Measurements from ENCODE around the gene CARD19. TPM values are rescaled to one million over a fixed set of nuclear protein-coding genes. Genes with fewer than 3 reads are reported as not detected.
"Not testable (repeated sequence)": the region's sequence is repeated elsewhere in the genome, so short reads cannot be mapped to it uniquely, and the experiment has no call there.

The CARD19 gene
- total RNA-seq, 1 experiment from 2014 or later = 92.5 TPM

DNA sequence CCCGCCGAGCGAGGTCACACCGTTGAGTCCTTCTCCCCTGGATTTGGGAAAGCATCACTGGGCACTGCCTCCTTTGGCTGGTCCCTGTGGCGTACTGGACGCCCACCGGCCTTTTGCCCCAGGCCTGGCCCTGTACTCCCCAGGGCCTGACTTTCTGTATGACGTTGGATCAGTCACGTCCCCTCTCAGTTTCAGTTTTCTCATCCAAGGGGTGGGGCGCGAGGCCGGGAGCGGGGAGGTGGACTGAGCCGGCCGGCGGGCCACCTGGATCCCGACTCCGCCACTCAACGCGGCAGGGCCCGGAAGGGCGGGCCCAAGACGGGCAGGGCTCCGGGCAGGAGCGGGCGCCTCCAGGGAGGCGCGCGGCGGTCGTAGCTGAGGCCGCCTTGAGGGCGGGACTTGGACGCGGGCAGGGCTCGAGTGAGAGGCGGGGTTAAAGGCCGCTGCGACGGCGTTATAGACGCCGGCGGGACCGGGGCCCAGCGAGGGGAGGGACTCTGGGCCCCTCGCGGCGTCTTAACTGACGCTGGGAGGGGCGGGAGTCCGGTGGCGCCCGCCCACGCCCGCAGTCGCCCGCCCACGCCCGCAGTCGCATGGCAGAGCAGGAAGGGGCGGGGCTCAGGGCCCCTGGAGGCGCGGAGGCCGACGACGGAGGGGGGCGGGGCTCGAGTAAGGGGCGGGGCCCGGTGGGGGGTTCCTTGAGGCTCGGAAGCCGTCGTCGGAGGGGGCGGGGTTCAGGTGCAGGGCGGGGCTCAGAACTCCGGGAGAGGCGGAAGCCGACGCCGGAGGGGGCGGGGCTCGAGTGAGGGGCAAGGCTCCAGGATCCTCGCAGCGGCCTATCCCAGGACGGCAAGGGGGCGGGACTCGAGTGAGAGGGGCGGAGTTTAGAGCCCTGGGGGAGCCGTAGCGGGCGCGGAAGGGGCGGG lies 549 bp upstream of the CARD19 start:
- peak; percentile 98 for DNase-seq (ENCODE audit: low read depth)
- in situ Hi-C loops (cut with HindIII; ENCODE audit: low pct_unique_long_range_greater_than_20kb, low sequenced_read_pairs) = no loop called here

DNA sequence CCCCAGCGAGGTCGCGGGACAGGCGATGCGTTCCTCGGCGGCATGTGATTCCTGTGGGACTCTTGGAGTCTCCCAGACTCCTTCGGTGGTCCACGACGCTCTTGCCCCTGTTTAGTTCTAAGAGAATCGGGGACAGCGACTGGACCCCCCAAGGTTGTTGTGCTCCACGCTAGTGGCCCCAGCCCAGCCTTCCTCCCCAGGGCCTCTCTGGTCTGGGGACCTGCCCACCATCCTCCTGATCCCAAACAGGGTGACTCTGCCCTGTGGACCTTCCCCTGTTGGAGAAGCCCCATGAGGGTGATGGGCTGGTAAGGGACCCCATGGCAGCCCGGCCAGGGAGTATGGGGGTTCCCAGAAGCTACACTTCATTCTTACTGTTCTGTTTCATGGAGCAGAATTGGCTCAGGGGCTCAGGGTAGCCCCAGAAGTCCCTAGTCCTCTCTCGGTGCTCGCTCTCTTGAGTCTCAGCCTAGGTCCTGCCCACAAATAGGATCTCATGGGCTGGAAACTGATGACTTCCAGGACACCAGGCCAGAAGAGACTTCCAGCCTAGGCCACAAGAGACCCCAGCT lies 880 bp downstream of the CARD19 start:
- DNase-seq (ENCODE audit: low read depth) = no peak
- in situ Hi-C loops (cut with HindIII; ENCODE audit: low pct_unique_long_range_greater_than_20kb, low sequenced_read_pairs) = no loop called here

DNA sequence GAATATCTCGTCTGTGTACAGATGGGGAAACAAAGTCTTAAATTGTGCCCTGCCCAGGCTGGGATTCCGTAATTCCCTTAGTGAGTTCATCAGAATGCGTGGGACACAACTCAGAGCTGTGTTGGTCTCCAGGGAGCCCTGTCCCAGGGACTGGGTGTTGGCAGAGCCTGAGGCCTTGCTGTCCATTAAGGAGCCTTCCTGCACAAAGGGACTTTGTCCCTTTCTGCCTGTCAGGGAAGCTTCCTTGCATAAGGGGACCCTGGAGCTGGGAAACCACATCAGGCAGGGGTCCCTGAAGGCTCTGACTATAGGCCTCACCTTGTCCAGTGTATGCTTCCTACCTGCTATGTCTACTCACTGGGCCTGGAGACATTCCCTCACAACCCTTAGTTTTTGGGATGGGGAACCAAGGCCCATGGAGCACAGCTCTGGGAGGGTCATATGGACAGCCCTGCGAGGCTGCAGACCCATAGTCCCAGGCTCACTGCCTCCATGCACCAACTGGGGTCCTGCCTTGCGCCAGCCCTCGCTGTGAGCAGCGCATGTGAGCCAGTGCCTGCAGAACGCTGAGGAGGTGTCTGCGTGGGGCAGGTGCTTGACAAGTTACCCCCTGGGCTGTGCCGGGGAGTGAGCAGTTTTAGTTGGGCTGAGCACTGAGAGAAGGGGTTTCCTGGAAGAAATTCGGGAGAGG lies 1.6 kb downstream of the CARD19 start:
- no peak for DNase-seq (ENCODE audit: low read depth)
- in situ Hi-C loops (cut with HindIII; ENCODE audit: low pct_unique_long_range_greater_than_20kb, low sequenced_read_pairs) = no loop called here

DNA sequence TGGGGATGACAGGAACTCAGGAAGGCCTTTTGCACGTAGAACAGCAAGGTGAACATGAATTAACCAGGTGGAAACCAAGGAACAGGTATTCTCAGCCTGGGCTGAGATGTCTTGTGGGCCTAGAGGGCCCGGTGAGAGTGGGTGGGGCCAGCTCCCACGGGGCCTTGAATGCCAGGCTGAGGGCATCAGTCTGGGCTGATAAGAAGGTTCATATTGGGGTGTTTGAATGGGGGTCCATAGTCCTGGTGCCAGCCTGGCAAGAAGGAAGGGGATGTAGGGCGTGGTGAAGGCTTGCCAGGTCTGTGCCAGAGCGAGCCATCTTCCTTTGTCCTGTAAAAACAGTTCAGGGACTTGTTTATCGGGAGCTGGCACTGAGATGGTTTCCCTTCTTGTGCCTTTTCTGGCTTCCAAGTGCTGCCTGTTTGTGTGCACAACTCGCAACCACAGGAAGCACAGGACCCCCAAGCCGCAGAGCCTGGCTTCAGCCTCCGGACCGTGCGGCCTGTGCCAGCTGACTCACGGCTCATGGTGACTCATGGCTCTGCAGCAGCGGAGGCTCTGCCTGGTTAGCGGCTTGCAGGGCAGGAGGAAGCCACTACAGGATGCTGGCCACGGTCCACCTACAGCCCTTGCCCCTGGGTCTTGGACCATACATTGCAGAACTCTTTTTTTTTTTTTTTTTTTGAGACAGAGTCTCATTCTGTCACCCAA lies 2.4 kb downstream of the CARD19 start:
- in situ Hi-C loops (cut with HindIII; ENCODE audit: low pct_unique_long_range_greater_than_20kb, low sequenced_read_pairs) = no loop called here
- DNase-seq (ENCODE audit: low read depth) = peak; percentile 83

DNA sequence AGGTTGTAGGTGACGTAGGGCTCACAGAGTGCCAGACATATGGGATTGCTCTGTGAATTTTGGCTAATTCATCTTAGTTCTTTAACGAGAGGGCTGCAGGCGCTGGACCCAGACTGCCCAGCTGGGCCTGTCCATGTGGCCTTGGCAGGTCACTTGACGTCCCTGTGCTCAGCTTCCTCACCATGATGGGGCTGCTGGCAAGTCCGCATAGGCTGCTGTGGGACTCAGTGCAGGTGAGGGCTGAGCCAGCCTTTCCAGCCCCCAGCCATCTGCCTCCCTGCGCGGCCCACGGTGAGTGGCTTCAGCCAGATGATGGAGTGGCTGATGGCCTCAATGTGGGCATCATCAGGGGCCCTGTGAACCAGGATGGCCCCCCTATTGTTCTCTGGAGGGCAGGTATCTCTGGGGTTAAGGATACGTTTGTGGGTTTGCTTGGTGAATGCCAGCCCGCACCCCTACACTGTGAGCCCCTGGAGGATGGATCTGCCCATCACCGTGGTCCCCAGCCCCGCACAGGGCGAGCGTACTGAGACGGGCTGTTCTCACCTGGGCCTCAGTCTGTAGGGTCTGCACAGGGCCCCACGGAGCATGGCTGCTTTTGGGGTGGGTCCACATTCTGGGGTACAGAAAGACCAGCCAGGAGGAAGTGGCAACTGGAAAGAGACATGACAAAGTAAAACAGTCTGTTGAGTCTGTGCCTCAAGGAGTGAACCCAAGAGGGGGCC lies 3.7 kb downstream of the CARD19 start:
- no peak for DNase-seq (ENCODE audit: low read depth)
- in situ Hi-C loops (cut with HindIII; ENCODE audit: low pct_unique_long_range_greater_than_20kb, low sequenced_read_pairs) = no loop called here

DNA sequence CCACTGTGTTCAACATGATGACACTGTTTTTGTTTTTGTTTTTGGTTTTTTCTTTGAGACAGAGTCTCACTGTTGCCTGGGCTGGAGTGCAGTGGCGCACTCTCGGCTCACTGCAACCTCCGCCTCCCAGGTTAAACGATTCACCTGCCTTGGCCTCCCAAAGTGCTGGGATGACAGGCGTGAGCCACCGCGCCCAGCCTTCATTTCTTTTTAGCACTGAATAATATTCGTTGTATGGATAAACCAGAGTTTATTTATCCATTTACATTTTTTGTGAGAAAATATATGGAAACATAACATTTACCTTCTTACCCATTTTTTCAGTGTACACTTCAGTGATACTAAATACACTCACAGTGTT lies 4.2 kb downstream of the CARD19 start:
- DNase-seq (ENCODE audit: low read depth) = no peak
- in situ Hi-C loops (cut with HindIII; ENCODE audit: low pct_unique_long_range_greater_than_20kb, low sequenced_read_pairs) = no loop called here

DNA sequence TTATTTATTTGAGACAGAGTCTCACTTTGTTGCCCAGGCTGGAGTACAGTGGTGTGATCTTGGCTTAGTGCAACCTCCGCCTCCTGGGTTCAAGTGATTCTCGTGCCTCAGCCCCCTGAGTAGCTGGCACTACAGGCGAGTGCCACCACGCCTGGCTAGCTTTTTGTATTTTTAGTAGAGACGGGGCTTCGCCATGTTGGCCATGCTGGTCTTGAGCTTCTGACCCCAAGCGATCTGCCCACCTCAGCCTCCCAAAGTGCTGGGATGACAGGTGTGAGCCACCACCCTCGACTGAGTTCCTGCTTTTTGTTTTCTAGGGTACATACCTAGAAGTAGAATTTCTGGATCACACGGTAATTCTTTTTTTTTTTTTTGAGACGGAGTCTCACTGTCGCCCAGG lies 5.1 kb downstream of the CARD19 start:
- in situ Hi-C loops (cut with HindIII; ENCODE audit: low pct_unique_long_range_greater_than_20kb, low sequenced_read_pairs); DNase-seq (ENCODE audit: low read depth): not testable (repeated sequence)

DNA sequence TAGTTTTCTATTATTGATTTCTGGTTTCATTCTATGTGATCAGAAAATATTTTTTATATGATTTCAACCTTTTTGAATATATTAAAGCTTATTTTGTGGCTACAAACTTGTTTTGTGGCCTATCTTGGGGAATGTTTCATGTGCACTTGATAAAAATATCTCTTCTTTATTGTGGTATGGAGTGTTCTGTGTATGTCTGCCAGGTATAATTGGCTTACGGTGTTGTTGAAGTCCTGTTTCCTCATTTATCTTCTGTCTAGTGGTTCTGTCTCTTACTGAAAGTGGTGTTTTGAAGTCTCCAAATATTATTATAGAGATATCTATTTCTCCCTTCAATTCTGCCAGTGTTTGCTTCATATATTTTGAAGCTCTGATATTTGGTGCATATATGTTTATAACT lies 9.6 kb downstream of the CARD19 start:
- in situ Hi-C loops (cut with HindIII; ENCODE audit: low pct_unique_long_range_greater_than_20kb, low sequenced_read_pairs) = no loop called here
- no peak for DNase-seq (ENCODE audit: low read depth)

DNA sequence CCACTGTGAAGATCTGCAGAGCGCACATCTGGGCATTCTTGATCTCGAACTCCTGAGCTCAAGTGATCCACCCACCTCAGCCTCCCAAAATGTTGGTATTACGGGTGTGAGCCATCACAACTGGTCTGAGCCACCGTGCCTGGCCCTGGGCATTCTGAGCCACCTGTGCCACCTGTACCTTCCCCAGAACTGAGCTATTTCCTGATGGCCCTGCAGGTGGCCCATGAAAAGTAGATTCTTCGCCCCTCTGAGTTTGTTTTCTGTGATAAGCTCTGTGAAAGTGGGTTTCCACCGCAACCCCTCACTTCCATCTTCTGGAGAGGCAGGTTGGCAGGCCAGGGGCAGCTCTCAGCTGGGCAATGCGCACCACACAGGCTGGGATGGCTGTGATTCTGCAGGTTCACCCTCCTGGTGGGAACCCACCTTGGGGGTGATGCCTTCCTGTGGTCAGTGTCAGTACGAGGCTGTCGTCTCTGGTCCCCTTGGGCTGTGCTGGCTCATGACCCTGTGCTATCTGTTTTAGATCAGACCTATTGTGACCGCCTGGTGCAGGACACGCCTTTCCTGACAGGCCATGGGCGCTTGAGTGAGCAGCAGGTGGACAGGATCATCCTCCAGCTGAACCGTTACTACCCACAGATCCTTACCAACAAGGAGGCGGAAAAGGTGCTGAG lies 11.3 kb downstream of the CARD19 start:
- DNase-seq (ENCODE audit: low read depth) = no peak
- in situ Hi-C loops (cut with HindIII; ENCODE audit: low pct_unique_long_range_greater_than_20kb, low sequenced_read_pairs) = no loop called here

DNA sequence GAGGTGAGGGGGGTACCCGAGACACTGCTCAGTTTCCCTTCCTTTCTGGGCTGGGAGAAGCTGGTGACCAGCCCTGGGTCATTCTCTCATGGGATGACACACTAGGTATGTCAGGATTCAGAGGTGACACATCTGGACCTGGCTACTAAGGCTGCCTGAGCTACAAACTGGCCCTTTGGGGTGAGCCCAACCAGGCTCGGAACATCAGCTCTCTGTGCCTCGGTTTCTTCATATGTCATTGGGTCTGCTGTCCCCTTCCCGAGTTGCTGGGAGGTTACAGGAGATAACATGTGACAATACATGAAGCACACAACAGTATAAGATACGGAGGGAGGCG lies 11.8 kb downstream of the CARD19 start:
- no peak for DNase-seq (ENCODE audit: low read depth)
- in situ Hi-C loops (cut with HindIII; ENCODE audit: low pct_unique_long_range_greater_than_20kb, low sequenced_read_pairs) = no loop called here

DNA sequence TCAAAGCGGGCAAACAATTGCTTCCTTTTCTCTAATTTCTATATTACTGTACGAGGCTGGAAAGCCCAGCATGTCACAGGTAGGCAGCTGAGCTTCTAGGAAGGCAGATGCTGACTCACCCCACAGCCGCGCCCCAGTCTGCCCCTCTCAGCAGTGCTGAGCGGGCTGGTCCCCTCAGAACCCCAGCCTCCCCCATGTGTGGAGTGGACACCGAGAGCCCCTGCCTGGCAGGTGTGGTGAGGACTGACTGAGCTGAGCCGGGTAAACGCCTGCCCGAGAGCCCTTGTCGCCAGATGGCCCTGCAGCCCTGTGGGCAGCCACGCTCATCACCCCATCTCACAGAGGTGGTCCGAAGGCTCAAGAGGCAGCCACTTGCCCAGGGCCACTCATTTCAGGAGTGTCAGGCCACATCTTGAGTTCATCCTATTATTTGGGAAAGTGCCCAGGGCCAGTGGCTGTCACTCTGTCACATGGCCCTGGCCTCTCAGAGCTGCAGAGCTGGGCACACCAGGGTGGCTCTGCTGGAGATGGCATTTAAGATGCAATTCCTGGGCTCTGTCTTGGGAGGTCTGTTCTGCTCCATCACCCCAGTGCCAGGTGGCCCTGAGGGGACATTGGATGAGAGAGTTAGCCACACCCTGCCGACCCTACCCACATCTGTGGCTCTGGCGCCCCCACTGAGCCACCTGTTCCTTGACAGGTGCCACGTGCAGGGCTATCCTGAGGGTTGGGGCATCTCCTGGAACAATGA lies 12.4 kb downstream of the CARD19 start:
- DNase-seq (ENCODE audit: low read depth) = no peak
- in situ Hi-C loops (cut with HindIII; ENCODE audit: low pct_unique_long_range_greater_than_20kb, low sequenced_read_pairs) = no loop called here

DNA sequence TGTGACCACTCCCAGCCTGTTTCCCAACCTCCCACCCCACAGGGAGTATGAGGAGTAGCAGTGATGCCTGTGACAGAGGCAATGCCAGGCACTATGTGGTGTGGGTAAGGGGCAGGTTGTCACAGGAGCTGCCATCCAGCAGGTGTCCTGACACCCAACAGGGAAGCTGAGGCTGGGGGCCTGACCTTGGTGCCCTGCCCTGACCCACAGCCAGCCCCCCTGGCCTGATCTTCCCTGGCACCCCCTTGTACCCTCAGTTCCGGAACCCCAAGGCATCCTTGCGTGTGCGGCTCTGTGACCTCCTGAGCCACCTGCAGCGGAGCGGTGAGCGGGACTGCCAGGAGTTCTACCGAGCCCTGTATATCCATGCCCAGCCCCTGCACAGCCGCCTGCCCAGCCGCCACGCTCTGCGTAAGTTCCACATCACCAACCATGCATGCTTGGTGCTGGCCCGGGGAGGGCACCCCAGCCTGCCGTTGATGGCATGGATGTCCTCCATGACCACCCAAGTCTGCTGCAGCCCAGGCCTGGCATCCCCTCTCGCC lies 14.4 kb downstream of the CARD19 start:
- no peak for DNase-seq (ENCODE audit: low read depth)
- in situ Hi-C loops (cut with HindIII; ENCODE audit: low pct_unique_long_range_greater_than_20kb, low sequenced_read_pairs) = no loop called here

DNA sequence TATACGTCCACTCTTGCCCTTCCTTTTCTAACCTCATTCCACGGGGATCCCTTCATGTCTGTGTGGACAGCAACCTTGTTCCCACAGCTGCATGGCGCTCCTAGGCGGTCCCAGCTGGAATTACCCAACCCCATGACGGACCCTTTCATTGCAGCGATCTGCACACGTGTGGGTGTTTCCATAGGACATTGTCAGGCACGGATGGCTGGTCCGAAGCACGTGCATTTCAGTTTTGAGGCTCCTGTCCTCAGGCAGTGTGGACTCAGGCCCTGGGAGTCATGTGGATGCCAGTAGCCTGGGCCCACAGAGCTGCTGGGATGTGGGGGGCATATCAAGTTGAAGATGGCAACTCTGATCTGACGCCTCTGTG lies 15.0 kb downstream of the CARD19 start:
- no peak for DNase-seq (ENCODE audit: low read depth)
- in situ Hi-C loops (cut with HindIII; ENCODE audit: low pct_unique_long_range_greater_than_20kb, low sequenced_read_pairs) = no loop called here

DNA sequence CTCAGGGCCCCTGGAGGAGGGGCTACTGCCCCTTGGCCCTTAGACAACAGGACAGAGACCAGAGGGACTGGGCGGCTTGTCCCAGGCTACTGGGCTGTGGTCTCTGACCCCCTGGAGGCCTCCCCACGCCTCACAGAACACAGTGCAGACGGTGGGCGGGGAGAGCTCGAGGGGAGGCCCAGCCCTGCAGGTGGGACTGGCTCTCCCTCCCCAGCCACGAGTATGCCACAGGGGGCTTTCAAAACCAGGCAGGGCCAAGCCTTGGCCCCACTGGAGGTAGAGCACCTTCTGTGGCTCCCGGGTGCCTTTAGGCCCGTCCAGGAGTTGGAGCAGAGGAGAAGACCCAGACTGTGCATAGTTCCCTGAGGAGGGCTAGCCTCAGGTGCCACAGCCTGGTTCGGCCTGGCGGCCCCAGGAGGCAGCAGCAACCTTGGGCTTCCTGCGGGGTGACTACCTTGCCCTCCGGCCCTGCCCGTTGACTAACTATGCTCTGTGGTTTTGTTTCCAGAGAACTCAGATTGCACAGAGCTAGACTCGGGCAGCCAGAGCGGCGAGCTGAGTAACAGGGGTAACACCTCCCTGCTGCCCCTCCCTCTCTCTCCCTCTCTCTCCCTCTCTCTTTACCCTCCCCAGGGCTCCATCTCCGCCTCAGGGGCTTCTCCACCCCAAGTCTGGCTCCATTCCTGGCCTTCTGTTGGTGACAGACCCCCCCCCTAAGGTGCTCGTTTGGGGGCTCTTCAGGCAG lies 15.5 kb downstream of the CARD19 start:
- DNase-seq (ENCODE audit: low read depth) = no peak
- in situ Hi-C loops (cut with HindIII; ENCODE audit: low pct_unique_long_range_greater_than_20kb, low sequenced_read_pairs) = no loop called here

DNA sequence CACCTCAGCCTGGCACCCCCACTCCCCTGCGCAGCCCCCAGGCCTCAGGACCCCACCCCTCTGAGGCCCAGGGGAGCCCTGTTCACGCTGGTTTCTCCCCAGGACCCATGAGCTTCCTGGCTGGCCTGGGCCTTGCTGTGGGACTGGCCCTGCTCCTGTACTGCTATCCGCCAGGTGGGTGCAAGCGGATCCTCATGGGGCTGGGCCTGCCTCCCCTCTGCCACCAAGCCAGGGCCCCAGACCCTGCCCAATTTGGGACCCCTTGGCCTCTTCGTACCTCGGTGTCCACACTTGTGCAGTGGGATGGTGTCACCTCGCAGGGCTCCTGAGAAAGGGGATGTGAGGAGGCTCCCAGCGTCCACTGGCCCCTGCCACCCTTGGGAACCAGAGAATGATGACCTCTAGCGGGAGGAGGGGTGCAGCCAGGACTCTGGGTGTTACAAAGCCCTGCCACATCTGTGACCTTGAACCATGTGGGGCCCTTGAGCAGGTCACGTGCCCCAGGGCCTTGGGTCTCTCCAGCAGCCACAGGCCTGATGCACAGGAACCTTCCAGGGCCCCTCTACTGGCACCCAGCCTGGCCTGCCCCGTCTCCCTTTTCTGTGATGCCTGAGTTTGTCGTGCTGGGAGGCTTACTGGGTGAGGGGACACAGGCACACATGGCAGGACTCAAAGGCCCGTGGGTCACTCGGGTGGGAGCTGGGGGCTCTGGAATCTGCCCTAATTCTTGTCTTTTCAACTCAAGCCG lies 16.3 kb downstream of the CARD19 start:
- in situ Hi-C loops (cut with HindIII; ENCODE audit: low pct_unique_long_range_greater_than_20kb, low sequenced_read_pairs) = no loop called here
- no peak for DNase-seq (ENCODE audit: low read depth)

Data from Caki2 (cell line).